Uterus (tissue), 2 donors: ENCODE results near the gene TTC7B.

ENCODE experiments used
- POLR2A ChIP-seq, 2 donors: fragments of 450-650 bp; IDR thresholded peaks; one replicate each; pipeline ENCODE4 v1.6.1; 2016; ENCODE audit warnings: antibody characterized with exemption in 2 of 2, mild to moderate bottlenecking in 1 of 2, moderate library complexity in 1 of 2
- TF ChIP-seq, protein P1 (sequence below), 4 experiments: fragments of 200-600 bp in 2 of 4; fragments of 450-650 bp in 2 of 4; sonication (generic) in 2 of 4; IDR thresholded peaks; one replicate each; pipeline ENCODE4 v1.5.1; 2016 to 2019; ENCODE audit warnings: antibody characterized with exemption in 4 of 4, mild to moderate bottlenecking in 2 of 4, moderate library complexity in 1 of 4

DNA sequence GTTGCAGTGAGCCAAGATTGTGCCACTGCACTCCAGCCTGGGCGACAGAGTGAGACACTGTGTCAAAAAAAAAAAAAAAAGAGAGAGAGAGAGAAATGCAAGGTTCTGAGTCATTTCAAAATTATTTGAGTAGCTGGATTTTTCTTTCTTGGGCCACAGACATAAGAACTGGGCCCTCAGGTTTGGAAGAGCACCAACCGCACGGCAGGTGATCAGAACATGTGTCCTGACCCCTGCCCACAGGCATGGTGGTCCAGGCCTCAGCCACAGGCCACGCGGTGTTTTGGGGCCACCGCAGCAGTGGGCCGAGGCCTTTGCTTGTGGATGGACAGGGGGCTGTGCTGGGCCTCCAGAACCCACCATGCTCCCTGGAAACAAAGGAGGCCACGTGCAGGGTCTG lies 292.7 kb downstream of the TTC7B start:
- TF ChIP-seq POLR2A (IDR thresholded peaks at IDR 0.05), result no peak
- TF ChIP-seq, protein P1, sequence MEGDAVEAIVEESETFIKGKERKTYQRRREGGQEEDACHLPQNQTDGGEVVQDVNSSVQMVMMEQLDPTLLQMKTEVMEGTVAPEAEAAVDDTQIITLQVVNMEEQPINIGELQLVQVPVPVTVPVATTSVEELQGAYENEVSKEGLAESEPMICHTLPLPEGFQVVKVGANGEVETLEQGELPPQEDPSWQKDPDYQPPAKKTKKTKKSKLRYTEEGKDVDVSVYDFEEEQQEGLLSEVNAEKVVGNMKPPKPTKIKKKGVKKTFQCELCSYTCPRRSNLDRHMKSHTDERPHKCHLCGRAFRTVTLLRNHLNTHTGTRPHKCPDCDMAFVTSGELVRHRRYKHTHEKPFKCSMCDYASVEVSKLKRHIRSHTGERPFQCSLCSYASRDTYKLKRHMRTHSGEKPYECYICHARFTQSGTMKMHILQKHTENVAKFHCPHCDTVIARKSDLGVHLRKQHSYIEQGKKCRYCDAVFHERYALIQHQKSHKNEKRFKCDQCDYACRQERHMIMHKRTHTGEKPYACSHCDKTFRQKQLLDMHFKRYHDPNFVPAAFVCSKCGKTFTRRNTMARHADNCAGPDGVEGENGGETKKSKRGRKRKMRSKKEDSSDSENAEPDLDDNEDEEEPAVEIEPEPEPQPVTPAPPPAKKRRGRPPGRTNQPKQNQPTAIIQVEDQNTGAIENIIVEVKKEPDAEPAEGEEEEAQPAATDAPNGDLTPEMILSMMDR (IDR thresholded peaks at IDR 0.05), result no peak
